GM19328 (cell line): ENCODE data around the gene SGCD.

ENCODE experiments used
- ATAC-seq: cut with Tn5 transposase; IDR thresholded peaks from one replicate; pipeline ENCODE4 v1.9.1; 2021; ENCODE audit warnings: mild to moderate bottlenecking, moderate library complexity; ENCODE audit not compliant: unreplicated experiment

Gene SGCD

DNA sequence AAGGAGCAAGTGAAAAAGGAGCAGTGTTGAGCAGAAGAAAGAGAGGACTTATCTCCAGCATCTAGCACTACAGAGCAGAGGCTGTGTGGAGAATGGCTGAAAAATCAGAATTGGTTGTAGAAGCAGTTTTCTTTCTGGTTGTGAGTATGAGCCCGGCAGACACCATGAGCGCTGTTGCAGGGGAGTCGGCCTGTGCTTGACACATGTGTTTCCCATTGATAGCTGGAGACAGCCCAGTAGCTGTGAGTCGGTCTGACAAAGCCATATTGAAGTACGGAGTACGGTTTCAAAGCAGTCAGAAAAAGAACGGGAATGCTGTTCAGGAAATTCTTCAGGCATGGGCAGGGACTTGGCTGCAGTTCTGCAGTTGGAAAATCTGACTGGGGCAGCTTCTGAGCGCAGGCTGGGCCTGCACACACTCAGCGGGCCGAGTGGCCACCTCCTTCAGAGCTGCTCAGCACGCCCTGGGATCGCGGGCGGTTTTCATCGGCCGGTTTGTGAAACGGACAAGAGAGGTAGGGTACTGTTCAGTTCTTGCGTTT is at the start of gene SGCD:
Gene SGCD, plus strand, starts transcription at position 447 of the 542 bp plus-strand sequence.
- no peak for ATAC-seq

DNA sequence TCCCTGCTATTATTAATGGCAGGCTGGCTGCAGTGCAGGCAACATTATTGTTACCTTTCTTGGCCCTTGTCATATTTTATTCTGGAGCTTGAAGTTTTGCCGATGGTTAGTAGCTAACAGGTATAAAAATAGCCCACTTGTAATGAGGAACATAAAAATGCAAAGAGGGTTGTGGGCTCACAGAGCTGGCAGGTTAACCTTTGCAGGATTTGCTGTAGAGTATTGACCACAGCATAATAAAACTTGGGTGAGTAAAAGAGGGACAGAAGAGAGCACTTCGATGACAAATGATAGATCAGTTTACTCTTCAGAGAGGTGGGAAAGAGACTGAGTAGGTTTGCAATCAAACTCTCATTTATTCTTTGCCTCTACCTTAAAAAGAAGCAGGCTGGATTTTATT is 49.7 kb upstream of the SGCD start:
- ATAC-seq = no peak

DNA sequence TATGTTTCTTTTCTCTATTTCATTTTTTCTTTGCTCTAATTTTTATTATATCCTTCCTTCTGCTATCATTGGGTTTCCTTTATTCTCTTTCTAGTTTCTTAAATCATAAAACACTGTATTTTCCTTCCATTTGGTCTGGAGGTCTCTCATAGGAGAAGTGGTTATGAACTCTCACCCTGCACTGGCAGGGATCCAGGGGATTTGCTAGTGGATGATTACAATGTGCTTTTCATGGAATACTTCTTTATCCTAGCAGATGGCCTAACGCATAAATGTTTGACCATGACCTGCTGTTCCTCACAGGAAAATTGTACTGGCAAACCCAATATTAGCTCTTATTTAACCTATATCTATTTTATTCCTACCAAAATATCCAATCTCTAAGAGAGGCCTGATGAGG is 31.5 kb upstream of the SGCD start:
- ATAC-seq = no peak

GRCh38 chr5:156310115-156310514 is 16.8 kb upstream of the SGCD start:
- ATAC-seq = no peak

- ATAC-seq = no peak
Observed at GRCh38 chr5:156312897-156313694, 13.9 kb upstream of the SGCD start.

DNA sequence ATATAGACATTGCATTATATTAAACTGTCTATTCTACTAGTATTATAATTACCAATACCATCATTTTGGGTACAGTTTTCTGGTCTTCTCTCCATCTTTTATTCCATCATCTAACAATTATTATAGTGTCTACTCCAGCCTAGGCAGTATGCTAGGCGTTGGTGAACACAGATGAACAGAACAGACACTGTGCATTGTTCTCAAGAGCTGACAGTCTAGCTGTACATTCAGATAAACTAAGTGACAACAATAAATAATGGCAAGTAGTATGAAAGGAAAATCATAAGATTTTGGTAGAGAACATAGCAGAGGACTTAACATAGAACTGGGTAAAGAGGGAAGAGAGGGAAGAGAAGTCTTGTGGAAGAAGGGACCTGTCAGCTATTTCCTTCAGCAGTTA is 12.5 kb upstream of the SGCD start:
- no peak for ATAC-seq

DNA sequence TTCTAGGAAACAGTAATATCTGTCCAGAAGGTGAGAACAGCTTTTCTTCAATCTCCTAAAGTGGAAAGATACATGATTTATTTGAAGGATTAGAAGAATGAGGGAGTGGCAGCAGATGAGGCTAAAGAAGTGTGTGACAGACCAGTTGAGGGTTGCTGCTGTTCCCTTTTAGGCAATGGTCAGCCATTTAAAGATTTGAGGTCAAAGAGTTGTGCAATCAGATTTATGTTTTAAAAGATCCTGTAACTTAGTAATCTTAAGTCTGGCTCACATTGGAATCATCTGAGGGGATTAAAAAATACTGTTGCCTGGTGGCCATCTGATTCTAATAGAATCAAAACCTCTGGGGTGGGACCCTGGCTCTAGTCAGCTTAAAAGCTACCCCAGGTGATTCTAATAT is 4.3 kb upstream of the SGCD start:
- ATAC-seq = no peak

- no peak for ATAC-seq
Observed at GRCh38 chr5:156327296-156327695, 332 bp downstream of the SGCD start.

DNA sequence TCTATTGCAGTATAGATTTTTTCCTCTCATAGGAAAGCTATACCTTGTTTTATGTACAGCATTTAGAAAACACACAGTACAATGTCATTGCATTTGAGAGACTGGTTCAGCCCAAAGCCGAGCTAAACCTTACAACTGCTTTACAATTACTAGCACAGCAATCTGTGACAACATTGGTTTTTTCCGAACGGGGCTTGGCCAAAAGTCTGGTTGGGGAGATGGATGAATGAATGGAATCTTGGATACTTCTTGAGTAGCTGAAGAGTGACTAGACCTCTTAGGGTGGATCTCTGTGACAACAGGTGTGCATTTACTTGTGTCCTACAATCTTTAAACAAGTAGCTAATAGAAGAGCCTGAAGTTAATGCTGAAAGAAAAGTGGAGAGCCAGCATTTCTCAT is 1.2 kb downstream of the SGCD start:
- no peak for ATAC-seq

- no peak for ATAC-seq
Observed at GRCh38 chr5:156328766-156329165, 1.8 kb downstream of the SGCD start.

- ATAC-seq = no peak
Observed at GRCh38 chr5:156329171-156329611, 2.2 kb downstream of the SGCD start.

- ATAC-seq = no peak
Observed at GRCh38 chr5:156330141-156330870, 3.3 kb downstream of the SGCD start.

DNA sequence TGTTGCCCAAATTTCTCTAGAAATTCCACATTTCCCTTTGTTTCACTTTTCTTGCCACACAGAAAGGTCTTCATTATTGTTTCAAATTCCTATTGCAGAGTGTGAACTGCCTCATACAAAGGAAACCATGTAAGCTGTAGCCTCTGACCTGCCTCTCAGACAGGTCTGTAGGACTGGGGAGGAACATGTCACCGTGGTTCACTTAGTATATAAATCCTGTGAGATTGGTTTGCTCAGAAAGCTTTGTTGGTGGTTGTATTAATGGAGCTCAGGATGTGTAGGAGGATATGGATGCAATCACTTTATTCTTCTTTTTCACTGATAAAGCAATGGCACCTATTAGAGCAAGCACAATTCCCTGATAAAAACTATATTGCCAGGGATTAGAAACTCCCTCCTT is 4.2 kb downstream of the SGCD start:
- ATAC-seq = no peak

DNA sequence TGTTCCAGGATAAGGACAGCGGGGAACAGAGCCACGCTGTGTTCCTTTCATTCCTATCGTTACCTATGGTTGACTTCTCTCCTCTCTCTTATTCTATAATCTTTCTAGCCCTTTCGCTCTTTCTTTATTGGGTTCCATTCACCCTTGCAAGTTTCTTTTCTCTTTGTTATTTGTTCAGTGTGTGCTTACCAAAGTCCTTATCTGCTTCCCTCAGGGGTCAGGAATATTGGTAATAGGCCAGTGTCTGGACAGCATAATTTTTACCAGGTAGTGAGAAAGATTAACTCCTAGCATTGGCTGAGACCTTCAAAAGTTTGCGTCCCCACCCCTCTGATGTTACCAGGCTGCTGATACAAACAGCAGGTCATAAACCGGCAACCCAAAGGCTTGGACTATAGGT is 4.9 kb downstream of the SGCD start:
- no peak for ATAC-seq

DNA sequence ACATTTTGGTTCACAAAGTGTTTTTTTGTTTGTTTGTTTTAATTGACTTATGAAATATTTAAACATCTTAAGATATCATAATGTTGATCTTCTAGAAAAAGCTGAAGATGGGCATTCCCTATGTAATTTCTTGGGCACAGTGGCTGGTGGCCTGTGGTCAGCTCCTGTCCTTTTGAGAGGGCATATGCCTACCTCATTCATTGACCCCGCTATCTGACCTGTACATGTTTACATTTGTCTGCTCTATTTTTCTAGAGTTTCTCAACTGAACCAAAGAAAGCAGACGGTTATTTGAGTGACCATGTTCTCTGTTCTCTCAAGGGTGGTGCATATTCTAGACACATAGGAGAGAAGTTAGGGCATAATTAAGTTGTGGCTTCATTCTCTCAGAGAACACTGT is 5.3 kb downstream of the SGCD start:
- no peak for ATAC-seq

DNA sequence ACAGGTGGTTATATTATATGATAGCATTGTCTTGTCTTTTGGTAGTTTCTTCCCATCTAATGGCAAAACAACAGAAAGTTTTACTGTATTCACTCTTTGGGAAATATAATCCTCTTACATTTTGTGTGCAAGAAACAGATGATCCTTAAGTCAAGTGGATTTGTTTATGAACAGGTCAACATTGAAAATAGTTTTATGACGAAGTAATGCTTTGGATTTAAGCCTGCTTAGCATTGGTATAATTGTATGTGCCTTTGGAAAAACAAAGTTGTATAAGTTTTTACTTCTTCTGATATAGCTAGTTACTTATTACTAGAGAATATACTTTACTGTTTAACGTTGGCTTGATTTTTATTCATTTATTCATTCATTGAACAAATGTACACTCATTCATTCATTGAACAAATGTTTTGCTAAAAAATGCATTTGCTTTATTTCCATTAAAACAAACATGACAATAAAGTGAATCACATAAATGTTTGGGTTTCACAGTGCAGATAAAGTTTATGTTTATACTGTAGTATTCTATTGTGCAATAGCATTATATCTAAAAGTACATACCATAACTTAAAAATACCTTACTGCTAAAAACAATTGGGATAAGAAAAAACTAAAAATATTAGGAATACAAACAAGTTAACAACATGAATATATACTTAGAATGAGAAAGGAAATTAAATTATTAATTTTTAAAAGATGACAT is 12.3 kb downstream of the SGCD start:
- no peak for ATAC-seq

- no peak for ATAC-seq
Observed at GRCh38 chr5:156340893-156341292, 13.9 kb downstream of the SGCD start.

DNA sequence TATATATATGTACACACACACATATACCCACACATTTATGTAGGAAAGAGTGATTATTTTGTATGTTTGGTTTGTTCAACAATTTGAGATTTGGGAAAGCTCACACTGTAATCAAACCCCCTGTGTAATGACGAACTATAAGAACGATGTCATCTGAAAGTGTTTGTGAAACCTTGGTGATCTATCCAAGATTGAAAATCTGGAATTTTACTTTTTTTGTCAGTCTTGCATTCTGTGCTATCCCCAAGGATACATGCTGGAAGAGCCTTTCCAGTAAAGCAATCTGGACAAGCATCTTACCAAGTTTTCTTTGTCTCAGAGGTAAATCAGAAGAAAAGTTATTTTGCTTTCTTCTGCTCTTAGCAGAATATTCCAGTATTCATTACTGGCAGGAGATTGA is 23.3 kb downstream of the SGCD start:
- no peak for ATAC-seq

DNA sequence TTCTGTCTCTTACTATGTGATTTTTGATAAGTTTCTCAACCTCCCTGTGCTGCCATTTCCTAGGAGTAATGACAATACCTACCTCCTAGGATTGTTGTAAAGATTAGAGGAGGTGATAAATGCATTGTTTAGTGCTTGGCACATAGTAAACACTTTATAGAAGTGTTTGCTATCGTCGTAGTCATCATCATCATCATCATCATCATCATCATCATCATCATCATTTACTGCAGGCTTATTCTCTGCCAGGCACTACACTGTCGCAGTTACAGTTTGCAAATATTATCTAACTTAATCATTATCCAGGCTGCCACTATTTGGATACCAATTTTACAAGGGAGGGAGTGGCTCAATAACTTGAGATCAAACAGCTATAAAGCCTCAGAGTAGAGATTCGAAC is 24.5 kb downstream of the SGCD start:
- no peak for ATAC-seq

DNA sequence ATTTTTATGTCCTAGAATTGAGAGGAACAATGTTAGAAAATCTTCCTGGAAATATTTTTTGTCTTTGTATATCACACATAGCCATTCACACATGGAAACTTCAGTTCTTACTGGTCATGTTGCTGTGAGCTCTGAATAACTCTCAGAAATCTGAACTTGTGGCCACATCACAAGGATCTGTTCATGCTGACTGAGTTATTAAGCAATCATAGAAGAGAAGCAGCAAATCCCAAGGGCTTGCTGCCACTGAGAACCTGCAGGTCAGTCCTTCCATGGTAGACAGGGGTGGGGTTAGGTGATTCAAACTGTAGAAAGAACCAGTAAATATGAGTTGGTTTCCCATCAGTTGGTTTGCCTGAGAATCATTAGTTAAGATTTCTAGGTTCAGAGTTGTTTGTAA is 27.6 kb downstream of the SGCD start:
- no peak for ATAC-seq

DNA sequence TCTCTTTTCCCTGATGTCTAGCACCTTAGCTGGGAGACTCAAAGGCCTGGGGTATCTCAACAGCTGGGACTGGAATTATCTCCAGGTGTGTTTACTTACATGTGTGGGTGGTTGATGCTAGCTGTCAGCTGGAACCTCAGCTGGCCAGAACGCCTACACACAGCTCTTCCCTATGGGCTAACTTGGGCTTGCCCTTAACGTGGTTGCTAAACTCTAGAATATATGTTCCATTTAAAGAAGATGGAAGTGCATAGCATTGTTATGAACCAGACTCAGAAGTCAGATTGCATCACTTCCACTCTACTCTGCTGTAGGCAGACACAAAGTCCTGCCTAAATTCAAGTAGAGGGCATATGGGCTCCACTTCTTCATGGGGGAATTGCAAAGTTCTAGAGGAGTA is 29.3 kb downstream of the SGCD start:
- no peak for ATAC-seq

- ATAC-seq = no peak
Observed at GRCh38 chr5:156359476-156359875, 32.5 kb downstream of the SGCD start.
